Measurements from ENCODE around the gene TMEM178B. TPM values are rescaled to one million over a fixed set of nuclear protein-coding genes. Genes with fewer than 3 reads are reported as not detected.

The TMEM178B gene
- total RNA-seq, 1 donor from 2014 or later: 35.9 TPM

DNA sequence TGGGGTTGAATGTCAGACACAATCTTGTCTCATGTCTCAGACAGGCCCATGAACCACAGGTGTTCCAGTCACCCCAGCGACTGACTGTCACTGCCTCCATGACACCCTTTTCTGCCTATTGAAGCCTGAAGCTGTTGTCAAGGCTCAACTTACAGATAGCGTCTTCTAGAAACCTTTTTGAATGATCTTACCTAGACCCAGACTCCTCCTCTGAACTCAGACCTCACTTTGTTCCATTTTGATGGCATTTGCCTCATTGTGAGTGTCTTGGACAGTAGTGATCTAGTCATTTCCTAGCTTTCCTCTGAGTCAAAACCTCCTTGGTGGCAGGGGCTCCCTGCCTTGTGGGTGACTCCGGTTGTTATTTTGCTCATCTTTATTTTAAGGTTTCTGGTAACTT lies 379.0 kb downstream of the TMEM178B start:
- H3K27ac ChIP-seq (replicated peaks): no peak overlapping the region
- H3K36me3 ChIP-seq: no peaks in the 10 kb centered on the region
- no peaks in the 10 kb centered on the region for H3K27me3 ChIP-seq (ENCODE audit: low read depth)
- no peaks in the 10 kb centered on the region for H3K9me3 ChIP-seq (replicated peaks)
- TF ChIP-seq, protein P1, sequence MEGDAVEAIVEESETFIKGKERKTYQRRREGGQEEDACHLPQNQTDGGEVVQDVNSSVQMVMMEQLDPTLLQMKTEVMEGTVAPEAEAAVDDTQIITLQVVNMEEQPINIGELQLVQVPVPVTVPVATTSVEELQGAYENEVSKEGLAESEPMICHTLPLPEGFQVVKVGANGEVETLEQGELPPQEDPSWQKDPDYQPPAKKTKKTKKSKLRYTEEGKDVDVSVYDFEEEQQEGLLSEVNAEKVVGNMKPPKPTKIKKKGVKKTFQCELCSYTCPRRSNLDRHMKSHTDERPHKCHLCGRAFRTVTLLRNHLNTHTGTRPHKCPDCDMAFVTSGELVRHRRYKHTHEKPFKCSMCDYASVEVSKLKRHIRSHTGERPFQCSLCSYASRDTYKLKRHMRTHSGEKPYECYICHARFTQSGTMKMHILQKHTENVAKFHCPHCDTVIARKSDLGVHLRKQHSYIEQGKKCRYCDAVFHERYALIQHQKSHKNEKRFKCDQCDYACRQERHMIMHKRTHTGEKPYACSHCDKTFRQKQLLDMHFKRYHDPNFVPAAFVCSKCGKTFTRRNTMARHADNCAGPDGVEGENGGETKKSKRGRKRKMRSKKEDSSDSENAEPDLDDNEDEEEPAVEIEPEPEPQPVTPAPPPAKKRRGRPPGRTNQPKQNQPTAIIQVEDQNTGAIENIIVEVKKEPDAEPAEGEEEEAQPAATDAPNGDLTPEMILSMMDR (IDR thresholded peaks at IDR 0.05; ENCODE audit: borderline replicate concordance): no peak
- intact Hi-C loops (cut with micrococcal nuclease): no loop called here
- no peak for DNase-seq
- peaks cover 12% of the 10 kb centered on the region for H3K4me1 ChIP-seq
- H3K4me3 ChIP-seq: no peak overlapping the region

DNA sequence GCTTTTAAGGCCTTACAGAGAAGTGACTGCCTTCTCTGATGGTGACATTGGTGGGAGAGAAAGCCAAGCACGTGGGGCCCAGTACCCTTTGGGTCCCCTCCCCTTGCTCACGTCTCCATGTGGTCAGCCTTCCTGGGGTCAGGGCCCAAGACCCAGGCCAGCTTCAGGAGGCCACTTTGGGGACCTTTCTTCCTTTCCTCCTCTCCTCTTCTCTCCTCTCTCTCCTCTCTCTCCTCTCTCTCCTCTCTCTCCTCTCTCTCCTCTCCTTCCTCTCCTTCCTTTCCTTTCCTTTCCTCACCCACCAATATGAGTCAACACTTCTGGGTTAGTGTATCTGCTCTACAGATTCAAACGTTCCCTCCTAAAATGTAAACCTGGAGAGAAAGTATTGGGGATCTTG lies 380.5 kb downstream of the TMEM178B start:
- no peak for DNase-seq
- Histone ChIP-seq H3K4me1 (peaks cover 12% of the 10 kb centered on the region), H3K4me3 (no peak overlapping the region), H3K27me3 (ENCODE audit: low read depth) (no peaks in the 10 kb centered on the region), H3K9me3 (replicated peaks) (no peaks in the 10 kb centered on the region), H3K36me3 (no peaks in the 10 kb centered on the region), H3K27ac (replicated peaks) (no peak overlapping the region)
- TF ChIP-seq, protein P1 (IDR thresholded peaks at IDR 0.05; ENCODE audit: borderline replicate concordance): no peak
- intact Hi-C loops (cut with micrococcal nuclease): no loop called here

DNA sequence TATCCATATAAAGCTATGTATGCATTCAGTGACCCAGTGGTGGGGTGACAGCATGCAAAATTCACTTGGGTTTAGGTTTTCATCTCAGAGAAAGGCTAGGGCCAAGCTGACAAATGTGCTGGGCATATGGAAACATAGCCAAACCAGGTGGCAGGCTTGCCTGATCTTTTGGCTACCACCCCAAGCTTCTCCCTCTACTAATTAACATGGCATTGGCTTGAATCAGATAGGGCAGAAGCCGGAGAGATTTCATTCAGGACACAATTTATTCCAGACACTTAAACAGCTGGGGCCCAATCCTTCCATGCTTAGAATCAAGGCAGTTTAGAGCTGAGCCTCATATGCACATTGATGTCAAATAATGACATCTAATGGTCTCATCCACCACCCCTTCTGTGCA lies 381.9 kb downstream of the TMEM178B start:
- no peak overlapping the region for H3K27ac ChIP-seq (replicated peaks)
- H3K4me1 ChIP-seq: peaks cover 17% of the 10 kb centered on the region
- H3K36me3 ChIP-seq: no peaks in the 10 kb centered on the region
- no peaks in the 10 kb centered on the region for H3K9me3 ChIP-seq (replicated peaks)
- intact Hi-C loops (cut with micrococcal nuclease): no loop called here
- H3K27me3 ChIP-seq (ENCODE audit: low read depth): no peaks in the 10 kb centered on the region
- H3K4me3 ChIP-seq: no peak overlapping the region
- TF ChIP-seq, protein P1 (IDR thresholded peaks at IDR 0.05; ENCODE audit: borderline replicate concordance): no peak
- DNase-seq: no peak

DNA sequence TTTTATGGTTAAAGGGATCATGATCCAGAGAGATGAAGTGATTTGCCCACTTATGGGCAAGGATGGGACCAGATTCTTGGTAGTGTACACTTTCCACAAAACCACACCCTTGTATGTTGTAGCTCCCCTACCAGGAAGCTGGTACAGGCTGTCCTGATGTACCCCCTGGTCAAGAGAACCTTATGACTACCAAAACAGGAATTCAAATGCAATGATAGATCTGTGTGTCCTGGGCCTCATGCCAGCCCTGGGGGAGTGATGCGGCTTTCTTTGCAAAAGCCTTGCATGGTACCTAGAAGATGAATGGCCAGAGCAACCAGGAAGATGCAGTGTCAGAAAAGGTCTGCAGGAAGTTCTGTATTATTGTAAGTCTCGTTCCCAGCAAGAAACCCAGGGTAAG lies 382.4 kb downstream of the TMEM178B start:
- Histone ChIP-seq H3K36me3 (no peaks in the 10 kb centered on the region), H3K27ac (replicated peaks) (no peak overlapping the region), H3K27me3 (ENCODE audit: low read depth) (no peaks in the 10 kb centered on the region), H3K4me3 (no peak overlapping the region), H3K4me1 (peaks cover 23% of the 10 kb centered on the region), H3K9me3 (replicated peaks) (no peaks in the 10 kb centered on the region)
- no peak for DNase-seq
- intact Hi-C loops (cut with micrococcal nuclease): no loop called here
- TF ChIP-seq, protein P1 (IDR thresholded peaks at IDR 0.05; ENCODE audit: borderline replicate concordance): no peak

DNA sequence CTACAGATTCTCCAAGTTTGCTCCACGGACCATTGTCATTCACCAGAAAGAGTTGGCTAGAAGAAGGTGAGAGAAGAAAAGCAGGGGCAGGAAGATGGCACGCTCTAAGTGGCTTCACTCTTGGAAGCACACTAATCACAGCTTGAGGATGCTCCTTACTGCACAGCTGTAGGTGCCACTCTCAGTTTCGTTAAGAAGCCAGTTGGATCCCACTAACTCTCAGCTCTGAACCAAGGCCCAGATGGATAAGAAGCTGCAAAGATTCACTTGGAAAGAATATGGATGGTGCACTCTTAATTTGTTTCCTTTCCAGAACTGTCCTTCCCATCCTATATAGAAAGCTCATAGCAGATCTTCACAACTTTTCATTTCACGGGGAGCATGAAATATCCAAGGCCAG lies 382.8 kb downstream of the TMEM178B start:
- Histone ChIP-seq H3K36me3 (no peaks in the 10 kb centered on the region), H3K27ac (replicated peaks) (no peak overlapping the region), H3K27me3 (ENCODE audit: low read depth) (no peaks in the 10 kb centered on the region), H3K9me3 (replicated peaks) (no peaks in the 10 kb centered on the region), H3K4me3 (no peak overlapping the region), H3K4me1 (peaks cover 27% of the 10 kb centered on the region)
- intact Hi-C loops (cut with micrococcal nuclease): no loop called here
- DNase-seq: no peak
- TF ChIP-seq, protein P1 (IDR thresholded peaks at IDR 0.05; ENCODE audit: borderline replicate concordance): no peak

Measured in left ventricle myocardium inferior (tissue), 1 donor.